H1 (cell line): ENCODE measurements around the gene KIF5C. TPM values are rescaled to one million over a fixed set of nuclear protein-coding genes. Genes with fewer than 3 reads are reported as not detected.

Source experiments
- CTCF ChIA-PET: fragments of 300-600 bp; sonication (Branson Sonifier 250); formaldehyde crosslinking; loops from one replicate; lab custom pipeline; 2021; ENCODE audit not compliant: partially characterized antibody; lab: Charles Lee
- POLR2A ChIA-PET: fragments of 300-600 bp; sonication (Branson Sonifier 250); formaldehyde crosslinking; loops from one replicate; lab custom pipeline; 2021; ENCODE audit warnings: inconsistent platforms; ENCODE audit not compliant: partially characterized antibody; lab: Charles Lee
- DNase-seq, 2 experiments: peaks; one replicate each; pipeline versions ENCODE4 v3.0.0 to v3.0.0-alpha.2; 2010 to 2022; ENCODE audit warnings: low spot score in 2 of 2, low read depth in 1 of 2, mixed read lengths in 1 of 2
- FAIRE-seq: peaks from 2 replicates; lab custom pipeline; 2011; peaks lifted over from hg19 to GRCh38; lab: Jason Lieb, UNC
- H2AFZ ChIP-seq: 2 replicates; pipeline ENCODE4 v1.8.1; 2012; ENCODE audit warnings: low read length, inconsistent platforms
- H2AK5ac ChIP-seq: 2 replicates; pipeline ENCODE4 v1.6.1; 2013; ENCODE audit warnings: low read depth, low read length
- H2BK120ac ChIP-seq: replicated peaks from 2 replicates; pipeline ENCODE3; 2013; ENCODE audit warnings: low read depth, low read length, inconsistent platforms
- H2BK12ac ChIP-seq: 2 replicates; pipeline ENCODE4 v1.6.1; 2013; ENCODE audit warnings: low read depth, low read length
- H2BK15ac ChIP-seq: 2 replicates; pipeline ENCODE4 v1.6.1; 2013; ENCODE audit warnings: low read length
- H2BK20ac ChIP-seq: 2 replicates; pipeline ENCODE4 v1.6.1; 2013; ENCODE audit warnings: low read length
- H2BK5ac ChIP-seq: 2 replicates; pipeline ENCODE4 v1.6.1; 2013; ENCODE audit warnings: low read depth, low read length
- H3K14ac ChIP-seq: 2 replicates; pipeline ENCODE4 v1.6.1; 2013; ENCODE audit warnings: inconsistent platforms; ENCODE audit not compliant: insufficient read length
- H3K18ac ChIP-seq: 2 replicates; pipeline ENCODE4 v1.6.1; 2013; ENCODE audit warnings: low read length; ENCODE audit errors: extremely low read depth
- H3K23ac ChIP-seq: 2 replicates; pipeline ENCODE4 v1.6.1; 2013; ENCODE audit warnings: inconsistent platforms; ENCODE audit not compliant: insufficient read length
- H3K23me2 ChIP-seq: 2 replicates; pipeline ENCODE4 v1.6.1; 2013; ENCODE audit warnings: low read depth, low read length
- H3K27ac ChIP-seq: 2 replicates; pipeline ENCODE4 v1.6.1; 2011; ENCODE audit warnings: low read depth, low read length, inconsistent platforms
- H3K27me3 ChIP-seq, 4 experiments: replicated peaks in 1 of 4; 1 replicate in 1 of 4; 2 replicates in 3 of 4; pipeline versions ENCODE4 v1.6.1 to v1.8.1; 2011 to 2013; ENCODE audit warnings: low read length in 3 of 4, mild to moderate bottlenecking in 3 of 4, inconsistent platforms in 2 of 4, mixed read lengths in 2 of 4, moderate library complexity in 1 of 4; ENCODE audit not compliant: control insufficient read depth in 3 of 4, insufficient read depth in 3 of 4; ENCODE audit errors: extremely low read depth in 1 of 4
- H3K36me3 ChIP-seq, 4 experiments: 2 replicates each; pipeline versions ENCODE4 v1.6.1 to v1.8.1; 2011 to 2013; ENCODE audit warnings: mild to moderate bottlenecking in 4 of 4, low read length in 3 of 4, moderate library complexity in 2 of 4, control low read depth in 1 of 4, inconsistent platforms in 1 of 4; ENCODE audit not compliant: insufficient read depth in 4 of 4, control insufficient read depth in 2 of 4
- H3K4ac ChIP-seq: replicated peaks from 2 replicates; pipeline ENCODE3; 2013; ENCODE audit warnings: low read length, low read depth, mixed read lengths, inconsistent platforms; ENCODE audit not compliant: insufficient read length
- H3K4me1 ChIP-seq, 4 experiments: replicated peaks in 1 of 4; 1 replicate in 1 of 4; 2 replicates in 3 of 4; pipeline versions ENCODE4 v1.6.1 to v1.8.1; 2011 to 2013; ENCODE audit warnings: low read length in 3 of 4, inconsistent platforms in 2 of 4, mixed read lengths in 1 of 4; ENCODE audit not compliant: insufficient read depth in 4 of 4, control insufficient read depth in 3 of 4
- H3K4me2 ChIP-seq, 2 experiments: 2 replicates each; pipeline versions ENCODE4 v1.6.1 to v1.8.1; 2011 to 2013; ENCODE audit warnings: low read depth in 2 of 2, low read length in 2 of 2, control low read depth in 1 of 2, inconsistent platforms in 1 of 2, mild to moderate bottlenecking in 1 of 2; ENCODE audit not compliant: insufficient read depth in 1 of 2
- H3K4me3 ChIP-seq, 4 experiments: fragments of 200-600, 300-600 bp in 1 of 4; sonication (generic), shearing (Covaris generic), sonication (Bioruptor Twin) in 1 of 4; 2 replicates each; pipeline versions ENCODE4 v1.5.1 to v1.8.1; 2011 to 2016; ENCODE audit warnings: low read length in 4 of 4, low read depth in 3 of 4, control low read depth in 2 of 4, inconsistent platforms in 2 of 4, mild to moderate bottlenecking in 2 of 4, mixed read lengths in 1 of 4, moderate library complexity in 1 of 4; ENCODE audit not compliant: insufficient read depth in 2 of 4; ENCODE audit errors: extremely low read depth in 1 of 4
- H3K56ac ChIP-seq: replicated peaks from 2 replicates; pipeline ENCODE3; 2013; ENCODE audit warnings: low read depth, mild to moderate bottlenecking, mixed read lengths, low read length, inconsistent platforms; ENCODE audit not compliant: insufficient read length
- H3K79me1 ChIP-seq: 2 replicates; pipeline ENCODE4 v1.6.1; 2013; ENCODE audit warnings: low read depth, low read length, control low read depth
- H3K79me2 ChIP-seq, 2 experiments: 2 replicates each; pipeline versions ENCODE4 v1.6.1 to v1.8.1; 2012 to 2013; ENCODE audit warnings: low read length in 2 of 2, mild to moderate bottlenecking in 2 of 2, inconsistent platforms in 1 of 2; ENCODE audit not compliant: insufficient read depth in 2 of 2, control insufficient read depth in 1 of 2
- H3K9ac ChIP-seq, 4 experiments: replicated peaks in 1 of 4; 1 replicate in 1 of 4; 2 replicates in 3 of 4; pipeline versions ENCODE4 v1.6.1 to v1.8.1; 2011 to 2013; ENCODE audit warnings: low read depth in 3 of 4, low read length in 3 of 4, control low read depth in 2 of 4, mild to moderate bottlenecking in 2 of 4, moderate library complexity in 2 of 4, inconsistent platforms in 1 of 4; ENCODE audit errors: extremely low read depth in 1 of 4
- H3K9me3 ChIP-seq, 2 experiments: 2 replicates each; pipeline versions ENCODE4 v1.6.1 to v1.8.1; 2012 to 2013; ENCODE audit warnings: mild to moderate bottlenecking in 2 of 2, moderate library complexity in 2 of 2, control low read depth in 1 of 2, inconsistent platforms in 1 of 2, low read depth in 1 of 2, low read length in 1 of 2, mixed read lengths in 1 of 2; ENCODE audit not compliant: insufficient read depth in 2 of 2
- H4K20me1 ChIP-seq, 2 experiments: replicated peaks in 1 of 2; 2 replicates each; pipeline versions ENCODE3 to v1.8.1; 2011 to 2013; ENCODE audit warnings: inconsistent platforms in 2 of 2, low read length in 2 of 2, mild to moderate bottlenecking in 1 of 2; ENCODE audit not compliant: insufficient read depth in 2 of 2, control insufficient read depth in 1 of 2
- H4K5ac ChIP-seq: 2 replicates; pipeline ENCODE4 v1.6.1; 2013; ENCODE audit warnings: low read length, low read depth, mixed read lengths, inconsistent platforms; ENCODE audit not compliant: insufficient read length
- H4K8ac ChIP-seq: 2 replicates; pipeline ENCODE4 v1.8.0; 2013; ENCODE audit warnings: mild to moderate bottlenecking, moderate library complexity, low read length, inconsistent platforms; ENCODE audit not compliant: insufficient read depth; ENCODE audit errors: extremely low read depth
- H4K91ac ChIP-seq: replicated peaks from 2 replicates; pipeline ENCODE3; 2013; ENCODE audit warnings: low read length, mixed read lengths, inconsistent platforms; ENCODE audit not compliant: insufficient read length
- GABPA ChIP-seq: IDR thresholded peaks from 2 replicates; pipeline ENCODE4 v1.6.1; 2011; ENCODE audit warnings: mild to moderate bottlenecking, low read length, moderate library complexity, borderline replicate concordance; ENCODE audit not compliant: insufficient read depth
- NRF1 ChIP-seq: IDR thresholded peaks from 2 replicates; pipeline ENCODE4 v1.6.1; 2011; ENCODE audit warnings: mild to moderate bottlenecking, low read depth, low read length, improper control_type of control experiment
- SP4 ChIP-seq: IDR thresholded peaks from 2 replicates; pipeline ENCODE4 v1.6.1; 2012; ENCODE audit warnings: low read length, inconsistent platforms
- TBP ChIP-seq: IDR thresholded peaks from 2 replicates; pipeline ENCODE4 v1.6.1; 2011; ENCODE audit warnings: low read depth, low read length, improper control_type of control experiment
- WGBS, 2 experiments: shearing (Covaris generic) in 1 of 2; methylation state at CpG; one replicate each; pipeline versions ENCODE4 v1.1.6 to v1.1.7; 2013 to 2015; ENCODE audit warnings: low lambda C conversion rate in 2 of 2, mixed read lengths in 2 of 2, inconsistent platforms in 1 of 2, low coverage in 1 of 2, missing lambda C conversion rate in 1 of 2; ENCODE audit not compliant: insufficient replicate concordance in 2 of 2, insufficient coverage in 1 of 2, insufficient read length in 1 of 2; ENCODE audit errors: extremely low coverage in 1 of 2, missing lambda C conversion rate in 1 of 2; 5-methylcytosine and 5-hydroxymethylcytosine counted together
- polyA plus RNA-seq, 7 experiments: library from polyadenylated mRNA; depleted of rRNA in 3 of 7; stranded (reverse) in 5 of 7; unstranded in 2 of 7; fragments of >200 nt in 5 of 7; fragments of 200-250 nt in 2 of 7; gene quantifications; 1 replicate in 5 of 7; 2 replicates in 1 of 7; 4 replicates in 1 of 7; pipeline versions ENCODE4 v1.2.1 to v1.2.3, GENCODE V29; 2011 to 2013; ENCODE audit warnings: missing spikeins in 2 of 7, mixed read lengths in 2 of 7
- total RNA-seq: library from RNA; stranded (reverse); fragmentation: NEBNext Ultra II Directional; extraction: Animal tissue kit (Norgen Biotek cat#: 25700); gene quantifications from 2 replicates; pipeline ENCODE4 v1.2.1, GENCODE V29; 2021

KIF5C gene
- total and polyA plus RNA-seq, 2 of the 8 experiments (the other 6 are each of a cell fraction or from before 2014, with no cell fraction given): 16.3 to 66.4 TPM

DNA sequence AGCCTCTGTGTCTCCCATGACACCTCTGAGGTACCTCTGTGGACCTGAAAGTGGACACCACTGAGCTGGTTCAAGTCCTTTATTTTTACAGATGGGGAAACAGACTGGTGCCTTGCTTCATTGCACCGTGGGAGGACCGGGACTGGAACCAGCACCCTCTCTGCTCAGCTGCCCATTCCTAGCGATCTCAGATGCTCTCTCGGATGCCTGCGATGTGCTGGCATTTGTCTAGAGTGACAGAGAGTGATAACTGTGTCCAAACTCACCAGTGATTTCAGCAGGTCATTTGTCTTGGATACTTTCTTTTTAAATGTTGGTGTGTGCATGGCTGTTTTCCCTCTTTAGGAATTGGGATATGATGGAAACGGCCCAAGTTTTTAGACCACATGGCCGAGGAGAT lies 133.4 kb downstream of the KIF5C start:
- Histone ChIP-seq H2BK5ac (no peak overlapping the region), H3K4me3 (no peak overlapping the region), H3K23ac (no peak overlapping the region), H2BK12ac (no peak overlapping the region), H3K4me2 (no peak overlapping the region), H3K9me3 (peaks cover 0 to 2% of the 10 kb centered on the region in 2 experiments; a peak in 3 of 4 replicates), H3K18ac (no peak overlapping the region), H4K20me1 (no peaks in the 10 kb centered on the region), H3K27me3 (no peaks in the 10 kb centered on the region), H3K27ac (no peak overlapping the region), H2AFZ (no peak overlapping the region), H4K91ac (no peak overlapping the region), H4K8ac (no peak overlapping the region), H3K14ac (no peak overlapping the region), H2AK5ac (no peak overlapping the region), H2BK15ac (no peak overlapping the region), H3K79me1 (no peaks in the 10 kb centered on the region), H3K36me3 (peaks cover 10 to 40% (median 23%) of the 10 kb centered on the region in 4 experiments), H3K4ac (no peak overlapping the region), H3K23me2 (no peaks in the 10 kb centered on the region; the same call in 1 of the 2 replicates), H3K79me2 (no peaks in the 10 kb centered on the region), H2BK120ac (no peak overlapping the region), H3K4me1 (peaks cover 2 to 17% (median 4%) of the 10 kb centered on the region in 4 experiments; a peak in 4 of 7 replicates), H3K56ac (no peak overlapping the region), H2BK20ac (no peak overlapping the region), H3K9ac (no peak overlapping the region), H4K5ac (no peak overlapping the region)
- WGBS, 2 experiments: 90% methylated on average over 7 of the region's 7 CpGs; no CpG with 5 or more reads in 1 of the 2 experiments
- FAIRE-seq: no peak
- DNase-seq: no peak
- ChIA-PET CTCF (interaction anchor here (0.6 to 14.6 kb wide), 3 partner anchors 9 to 1670 kb away, joined by 4 to 277 read pairs (median 27); partner anchors contain the start of gene LYPD6B), POLR2A (no interaction called here)
- TF ChIP-seq GABPA: no peak
- TF ChIP-seq SP4: no peak
- no peak for TF ChIP-seq NRF1
- TF ChIP-seq TBP: no peak
